ENCODE measurements around the gene LPCAT4.

LPCAT4 gene

DNA sequence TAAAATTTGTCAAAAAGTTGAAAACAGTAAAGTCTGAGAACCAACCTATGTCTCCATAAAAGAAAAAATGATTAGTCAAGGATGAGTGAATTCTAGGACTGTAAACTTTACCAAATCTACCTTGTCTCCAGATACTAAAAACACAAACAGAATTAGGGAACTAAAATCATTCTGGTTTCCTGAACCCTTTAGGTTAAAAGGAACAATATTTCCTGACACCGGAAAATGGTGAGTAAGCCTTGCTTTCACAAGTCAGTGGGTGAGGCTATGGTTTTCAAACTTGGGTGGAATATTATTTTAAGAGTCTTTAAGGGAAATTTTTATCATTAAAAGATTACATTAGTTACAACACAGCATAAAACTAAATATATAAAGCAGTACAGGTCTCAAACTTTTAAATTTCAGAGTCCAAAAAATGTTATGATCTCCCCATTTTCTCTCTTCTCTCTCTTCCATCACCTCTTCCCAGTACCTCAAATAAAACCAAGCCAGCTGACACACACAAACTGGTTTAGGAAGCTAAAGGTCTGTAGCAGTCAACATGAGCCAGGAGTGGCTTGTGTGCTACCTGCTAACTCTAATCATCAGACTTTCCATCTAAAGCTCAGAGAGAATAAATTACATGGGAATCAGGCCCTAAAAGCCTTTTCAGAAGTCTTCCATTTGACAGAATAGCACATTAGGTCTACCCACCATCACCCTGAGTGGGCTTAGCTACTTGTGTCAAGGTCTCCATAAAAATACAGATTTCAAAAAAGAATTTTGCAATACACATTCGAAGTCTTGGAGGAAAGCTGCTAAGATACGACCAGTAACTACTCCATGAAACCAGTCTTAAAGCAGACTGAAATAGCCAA is 31.6 kb downstream of the LPCAT4 start:
- TF ChIP-seq ZNF274 (IDR thresholded peaks at IDR 0.05; ENCODE audit: low read depth, low read length): no peak
- H3K4me3 ChIP-seq (ENCODE audit: low read length): peak overlapping the region; percentile 82

DNA sequence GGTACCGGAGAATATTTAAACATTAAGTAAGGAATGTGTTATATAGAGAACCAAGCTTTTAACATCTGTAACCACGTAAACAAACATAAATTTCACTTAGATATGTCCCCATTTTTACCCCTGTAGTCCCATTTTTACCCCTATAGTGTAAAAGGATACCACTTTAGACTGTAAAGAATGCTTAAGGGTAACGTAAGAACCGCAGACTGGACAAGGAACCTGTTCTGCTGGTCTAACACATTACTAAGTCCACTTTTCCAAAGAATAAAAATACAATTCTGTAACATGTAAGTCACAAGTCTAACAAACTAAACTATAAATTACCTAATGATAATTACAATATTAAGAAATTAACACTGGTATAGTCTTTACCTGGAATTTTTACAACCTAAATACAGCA is 32.3 kb downstream of the LPCAT4 start:
- no peak for TF ChIP-seq ZNF274 (IDR thresholded peaks at IDR 0.05; ENCODE audit: low read depth, low read length)
- H3K4me3 ChIP-seq (ENCODE audit: low read length): peak overlapping the region; percentile 26; the same call in 1 of the 2 replicates

DNA sequence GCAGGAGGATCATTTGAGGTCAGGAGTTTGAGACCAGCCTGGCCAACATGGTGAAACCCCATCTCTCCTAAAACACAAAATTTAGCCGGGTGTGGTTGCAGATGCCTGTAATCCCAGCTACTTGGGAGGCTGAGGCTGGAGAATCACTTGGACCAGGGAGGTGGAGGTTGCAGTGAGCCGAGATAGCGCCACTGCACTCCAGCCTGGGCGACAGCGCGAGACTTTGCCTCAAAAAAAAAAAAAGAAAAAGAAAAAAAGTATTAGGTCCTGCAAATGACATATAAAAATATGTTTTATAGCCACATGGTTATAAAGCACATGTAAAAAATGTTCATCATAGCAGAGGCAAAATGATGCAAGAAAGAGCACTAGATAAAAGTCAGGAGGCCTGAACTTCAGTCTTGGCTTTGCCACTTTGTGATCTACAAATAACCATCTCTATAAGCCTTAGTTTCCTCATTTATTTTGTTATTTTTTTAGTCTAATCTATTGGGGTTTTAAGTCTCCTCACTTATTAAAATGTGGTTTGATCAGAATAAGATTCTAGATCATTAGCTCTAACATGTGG is 34.4 kb downstream of the LPCAT4 start:
- no peak for TF ChIP-seq ZNF274 (IDR thresholded peaks at IDR 0.05; ENCODE audit: low read depth, low read length)
- no peak overlapping the region for H3K4me3 ChIP-seq (ENCODE audit: low read length)

DNA sequence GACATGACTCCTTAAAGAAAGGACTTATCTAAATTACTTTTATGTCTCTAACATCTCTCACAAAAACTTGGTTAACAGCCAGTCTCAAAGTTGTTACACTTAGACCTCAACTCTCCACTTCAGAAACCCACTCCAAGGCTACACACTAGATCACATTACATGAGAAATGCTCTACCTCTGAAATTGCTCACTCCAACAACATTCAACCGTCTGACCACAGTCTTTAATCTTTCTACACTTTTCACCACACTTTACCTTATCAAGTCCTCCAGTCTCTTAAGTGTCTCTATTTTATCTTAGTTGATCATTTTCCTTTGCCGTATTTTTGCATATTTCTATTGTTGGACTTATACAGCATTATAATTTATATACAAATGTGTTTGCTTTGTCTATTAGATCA is 35.2 kb downstream of the LPCAT4 start:
- no peak overlapping the region for H3K4me3 ChIP-seq (ENCODE audit: low read length)
- no peak for TF ChIP-seq ZNF274 (IDR thresholded peaks at IDR 0.05; ENCODE audit: low read depth, low read length)

DNA sequence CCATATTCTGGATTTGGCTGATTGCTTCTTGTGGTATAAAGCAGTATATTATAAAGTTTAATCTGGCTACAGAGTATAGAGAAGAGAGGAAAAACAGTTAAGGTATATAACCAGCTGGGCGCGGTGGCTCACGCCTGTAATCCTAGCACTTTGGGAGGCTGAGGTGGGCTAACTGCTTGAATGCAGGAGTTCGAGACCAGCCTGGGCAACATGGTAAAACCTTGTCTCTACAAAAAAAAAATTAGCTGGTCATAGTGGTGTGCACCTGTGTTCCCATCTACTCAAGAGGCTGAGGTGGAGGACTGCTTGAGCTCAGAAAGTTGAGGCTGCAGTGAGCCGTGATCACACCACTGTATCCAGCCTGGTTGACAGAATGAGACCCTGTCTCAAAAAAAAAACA is 36.7 kb downstream of the LPCAT4 start:
- TF ChIP-seq ZNF274 (IDR thresholded peaks at IDR 0.05; ENCODE audit: low read depth, low read length): no peak
- H3K4me3 ChIP-seq (ENCODE audit: low read length): no peak overlapping the region

DNA sequence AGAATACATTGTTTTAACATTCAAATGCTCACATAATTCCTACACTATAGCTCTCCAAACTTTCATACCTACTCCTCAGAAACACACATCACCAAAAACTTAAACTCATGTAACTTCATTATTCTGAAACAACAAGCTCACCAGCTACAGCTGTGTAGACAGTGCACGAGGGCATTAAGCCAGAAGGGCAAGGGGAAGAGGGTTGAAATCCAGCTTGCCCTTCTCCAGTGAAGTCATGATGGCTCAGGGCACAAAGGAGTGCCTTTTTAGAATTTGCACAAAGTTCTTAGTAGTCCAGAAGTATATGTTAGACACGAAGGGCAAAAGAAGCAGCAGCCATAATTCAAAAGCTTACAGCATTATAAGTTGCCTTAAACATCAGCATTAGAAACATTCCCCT is 38.0 kb downstream of the LPCAT4 start:
- no peak for TF ChIP-seq ZNF274 (IDR thresholded peaks at IDR 0.05; ENCODE audit: low read depth, low read length)
- H3K4me3 ChIP-seq (ENCODE audit: low read length): peak overlapping the region; percentile 43; the same call in 1 of the 2 replicates

DNA sequence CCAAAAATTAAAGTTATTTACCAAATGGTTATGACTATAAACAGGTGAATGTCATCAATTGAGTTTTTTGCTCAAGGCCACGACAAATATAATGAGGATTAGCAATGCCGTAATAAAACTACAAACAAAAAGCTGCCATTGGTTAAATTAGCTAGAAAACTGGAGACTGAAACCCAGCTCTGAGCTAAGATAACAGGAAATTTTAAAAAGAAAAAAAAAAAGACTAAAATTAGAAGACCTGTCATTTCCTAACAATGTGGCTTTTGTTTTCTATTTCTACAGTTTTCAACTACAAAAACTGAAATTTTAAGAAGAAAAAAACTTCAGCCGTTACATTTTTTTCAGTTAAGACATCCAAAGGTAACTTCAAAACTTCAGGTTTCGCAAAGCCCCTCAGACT is 39.1 kb downstream of the LPCAT4 start:
- no peak for TF ChIP-seq ZNF274 (IDR thresholded peaks at IDR 0.05; ENCODE audit: low read depth, low read length)
- no peak overlapping the region; the same call in 1 of the 2 replicates for H3K4me3 ChIP-seq (ENCODE audit: low read length)

DNA sequence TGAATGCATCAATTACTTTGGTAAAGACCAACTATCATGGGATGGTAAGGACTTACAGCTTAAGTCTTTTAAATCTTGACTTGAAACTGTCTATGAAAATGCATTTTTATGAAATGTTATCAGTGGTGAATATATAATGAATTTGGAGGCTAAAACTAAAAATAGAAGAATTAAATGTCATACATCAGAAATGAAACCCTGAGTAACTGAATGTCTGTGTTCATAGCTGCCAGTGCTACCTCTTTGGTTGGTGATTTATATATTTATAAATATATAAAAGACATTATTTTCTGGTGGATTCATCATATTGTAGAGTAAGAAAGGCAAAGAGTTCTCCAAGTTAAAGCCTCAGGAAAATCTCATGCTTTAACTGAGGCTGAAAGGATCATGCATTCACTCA is 41.6 kb downstream of the LPCAT4 start:
- no peak for TF ChIP-seq ZNF274 (IDR thresholded peaks at IDR 0.05; ENCODE audit: low read depth, low read length)
- H3K4me3 ChIP-seq (ENCODE audit: low read length): no peak overlapping the region

DNA sequence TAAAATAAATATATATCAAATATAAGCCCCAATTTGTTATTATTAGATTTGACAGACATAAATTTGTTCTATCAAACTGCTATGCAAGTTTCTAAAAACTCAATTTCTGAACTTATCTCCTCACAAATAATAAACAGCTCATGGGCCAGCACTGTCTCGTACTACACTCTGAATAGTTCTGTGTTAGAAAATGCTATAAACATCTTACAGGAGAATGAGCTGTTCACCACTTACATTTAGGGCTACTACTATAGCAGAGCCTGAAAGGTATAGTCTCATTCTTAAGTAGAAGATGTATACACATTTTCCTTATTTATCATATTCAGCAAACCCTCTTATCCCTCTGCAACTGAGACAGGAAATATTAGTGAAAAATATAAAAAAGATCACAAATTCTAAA is 42.1 kb downstream of the LPCAT4 start:
- no peak overlapping the region for H3K4me3 ChIP-seq (ENCODE audit: low read length)
- no peak for TF ChIP-seq ZNF274 (IDR thresholded peaks at IDR 0.05; ENCODE audit: low read depth, low read length)

DNA sequence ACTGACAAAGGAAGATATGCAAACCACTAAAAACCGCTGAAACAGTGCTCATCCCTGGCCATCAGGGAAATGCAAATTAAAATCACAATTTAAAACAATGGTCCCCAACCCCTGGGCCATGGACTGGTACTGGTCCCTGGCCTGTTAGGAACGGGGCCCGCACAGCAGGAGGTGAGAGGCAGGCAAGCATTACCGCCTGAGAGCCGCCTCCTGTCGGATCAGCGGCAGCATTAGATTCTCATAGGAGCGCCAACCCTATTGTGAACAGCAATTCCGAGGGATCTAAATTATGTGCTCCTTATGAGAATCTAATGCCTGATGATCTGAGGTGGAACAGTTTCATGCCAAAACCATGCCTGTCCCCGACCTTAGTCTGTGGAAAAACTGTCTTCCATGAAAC is 43.8 kb downstream of the LPCAT4 start:
- TF ChIP-seq ZNF274 (IDR thresholded peaks at IDR 0.05; ENCODE audit: low read depth, low read length): no peak
- no peak overlapping the region for H3K4me3 ChIP-seq (ENCODE audit: low read length)

DNA sequence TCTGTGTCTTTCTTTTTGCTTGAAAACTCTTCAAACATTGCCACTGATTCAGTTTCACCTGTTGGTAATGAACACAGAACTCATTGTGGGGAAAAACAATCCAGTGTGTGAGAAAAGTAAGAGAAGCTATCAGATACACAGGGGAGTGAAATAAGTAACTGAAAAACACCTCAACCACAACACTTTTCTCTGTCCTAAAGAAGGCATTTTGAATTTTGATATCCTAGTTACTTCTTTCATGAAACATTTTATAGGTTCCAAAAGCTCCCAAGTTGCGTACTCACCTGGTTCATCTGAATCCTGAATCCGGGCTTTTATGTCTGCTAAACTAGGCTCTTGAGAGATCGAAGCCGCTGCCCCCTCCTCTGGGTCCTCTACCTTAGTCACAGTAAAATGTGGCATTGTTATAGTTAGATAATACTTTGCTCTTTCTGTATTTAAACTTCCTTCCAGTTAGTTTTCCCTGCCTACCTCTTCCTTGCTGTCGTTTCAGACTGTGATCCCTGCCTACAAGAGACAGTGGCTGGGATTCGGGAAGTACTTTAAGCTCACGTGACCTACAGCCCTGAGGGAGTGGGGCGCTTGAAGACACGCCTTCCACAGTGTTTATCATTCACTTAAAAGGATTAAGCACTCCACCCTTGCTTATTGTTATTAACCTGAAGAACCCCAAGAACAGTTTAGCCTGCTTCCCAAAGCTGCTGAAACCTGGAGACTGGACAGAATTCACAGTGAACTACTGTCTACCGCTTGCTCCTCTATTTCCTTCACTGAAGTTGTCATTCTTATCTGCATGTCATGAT is 48.5 kb downstream of the LPCAT4 start:
- H3K4me3 ChIP-seq (ENCODE audit: low read length): peak overlapping the region; percentile 99
- no peak for TF ChIP-seq ZNF274 (IDR thresholded peaks at IDR 0.05; ENCODE audit: low read depth, low read length)

DNA sequence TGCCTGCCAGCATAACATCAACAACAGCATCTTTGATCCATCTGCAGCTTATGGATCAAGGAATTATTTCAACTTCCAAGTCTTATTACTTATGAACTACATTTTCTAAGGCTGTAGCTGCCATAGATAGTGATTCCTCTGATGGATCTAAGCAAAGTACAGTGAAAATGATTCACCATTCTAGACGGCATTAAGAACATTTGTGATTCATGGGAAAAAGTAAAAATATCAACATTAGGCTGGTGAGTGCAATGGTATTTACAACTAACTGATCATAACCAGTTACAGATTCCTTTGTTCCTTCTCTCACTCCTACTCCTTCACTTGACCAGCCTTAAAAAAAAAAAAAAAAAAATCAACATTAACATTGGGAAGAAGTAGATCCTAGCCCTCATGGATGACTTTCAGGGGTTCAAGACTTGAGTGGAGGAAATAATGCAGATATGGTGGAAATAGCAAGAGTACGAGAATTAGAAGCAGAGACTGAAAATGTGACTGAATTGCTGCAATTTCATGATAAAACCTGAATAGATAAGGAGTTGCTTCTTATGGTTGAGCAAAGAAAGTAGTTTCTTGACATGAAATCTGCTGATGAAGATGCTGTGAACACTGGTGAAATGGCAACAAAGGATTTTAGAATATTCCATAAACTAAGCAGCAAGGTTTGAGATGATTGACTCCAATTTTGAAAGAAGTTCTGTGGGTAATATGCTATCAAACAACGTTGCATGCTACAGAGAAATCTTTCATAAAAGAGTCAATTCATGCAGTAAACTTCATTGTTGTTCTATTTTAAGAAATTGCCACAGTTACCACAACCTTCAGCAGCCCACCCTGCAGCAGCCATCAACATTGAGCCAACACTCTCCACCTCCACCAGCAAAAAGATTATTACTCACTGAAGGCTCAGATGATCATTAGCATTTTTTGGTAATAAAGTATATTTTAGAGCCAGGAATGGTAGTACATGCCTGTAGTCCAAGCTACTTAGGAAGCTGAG is 52.2 kb downstream of the LPCAT4 start:
- no peak for TF ChIP-seq ZNF274 (IDR thresholded peaks at IDR 0.05; ENCODE audit: low read depth, low read length)
- no peak overlapping the region for H3K4me3 ChIP-seq (ENCODE audit: low read length)

DNA sequence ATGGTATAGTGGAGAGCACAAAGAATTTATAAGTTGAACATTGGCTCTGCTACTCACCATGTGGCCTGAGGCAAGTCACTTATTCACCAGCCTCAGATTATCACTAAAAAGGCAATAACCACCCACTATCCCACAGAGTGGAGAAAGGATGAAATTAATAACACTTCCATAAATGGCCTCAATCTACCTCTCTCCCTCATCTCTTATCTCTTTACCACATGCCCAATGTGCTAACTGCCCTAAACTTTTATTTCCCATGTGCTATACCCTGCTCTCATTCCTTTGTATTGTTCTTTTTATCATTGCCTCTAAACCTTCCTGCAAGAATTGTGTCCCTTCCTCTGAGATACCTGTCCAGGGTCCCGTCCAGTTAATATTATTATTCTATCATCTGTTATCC is 55.4 kb downstream of the LPCAT4 start:
- no peak for TF ChIP-seq ZNF274 (IDR thresholded peaks at IDR 0.05; ENCODE audit: low read depth, low read length)
- no peak overlapping the region for H3K4me3 ChIP-seq (ENCODE audit: low read length)

All from GM08714 (cell line).